Ishikawa (cell line): ENCODE results near the gene NARF.

Experiments
- EP300 ChIP-seq: IDR thresholded peaks from 2 replicates; pipeline ENCODE4 v1.6.1; 2012; ENCODE audit warnings: borderline replicate concordance
- FOXM1 ChIP-seq: IDR thresholded peaks from 2 replicates; pipeline ENCODE4 v1.6.1; 2012; ENCODE audit warnings: low read depth, borderline replicate concordance
- MAX ChIP-seq: IDR thresholded peaks from 2 replicates; pipeline ENCODE4 v1.6.1; 2012
- RAD21 ChIP-seq: IDR thresholded peaks from 2 replicates; pipeline ENCODE4 v1.6.1; 2012; ENCODE audit warnings: low read depth
- REST ChIP-seq: IDR thresholded peaks from 2 replicates; pipeline ENCODE4 v1.6.1; 2012; ENCODE audit warnings: low read depth, mild to moderate bottlenecking
- TAF1 ChIP-seq: IDR thresholded peaks from 2 replicates; pipeline ENCODE4 v1.6.1; 2012; ENCODE audit warnings: low read depth, mild to moderate bottlenecking

GRCh38 chr17:82415786-82416185, 42.8 kb upstream of the NARF start:
- no peak for TF ChIP-seq REST
- TF ChIP-seq RAD21: no peak
- no peak for TF ChIP-seq EP300
- no peak for TF ChIP-seq TAF1
- TF ChIP-seq FOXM1: no peak
- no peak for TF ChIP-seq MAX
